GM19452 (cell line): ENCODE results near the gene DOP1A.
"Not testable (repeated sequence)": the region's sequence is repeated elsewhere in the genome, so short reads cannot be mapped to it uniquely, and the experiment has no call there.

Experiments
- ATAC-seq: cut with Tn5 transposase; IDR thresholded peaks from one replicate; pipeline ENCODE4 v1.9.1; 2021; ENCODE audit not compliant: unreplicated experiment

The DOP1A gene

DNA sequence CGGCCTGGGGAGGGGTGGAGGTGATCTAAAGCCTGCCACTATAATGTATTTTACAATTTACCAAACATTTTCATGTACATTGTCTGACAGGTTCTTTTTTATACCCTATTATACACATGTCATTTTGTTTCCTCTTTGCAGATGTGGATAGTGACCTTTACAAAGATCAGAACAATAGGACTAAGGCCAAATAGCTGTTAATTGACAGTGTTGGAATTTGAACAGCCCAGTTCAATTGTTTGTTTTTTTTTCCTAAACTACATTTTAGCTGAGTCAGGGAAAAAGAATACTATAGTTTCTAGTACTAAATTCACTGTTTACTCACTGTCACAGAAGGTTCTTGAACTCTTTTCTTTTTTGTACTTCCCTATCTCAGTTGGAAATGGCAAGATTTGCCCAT, 85.4 kb downstream of the DOP1A start:
- no peak for ATAC-seq

DNA sequence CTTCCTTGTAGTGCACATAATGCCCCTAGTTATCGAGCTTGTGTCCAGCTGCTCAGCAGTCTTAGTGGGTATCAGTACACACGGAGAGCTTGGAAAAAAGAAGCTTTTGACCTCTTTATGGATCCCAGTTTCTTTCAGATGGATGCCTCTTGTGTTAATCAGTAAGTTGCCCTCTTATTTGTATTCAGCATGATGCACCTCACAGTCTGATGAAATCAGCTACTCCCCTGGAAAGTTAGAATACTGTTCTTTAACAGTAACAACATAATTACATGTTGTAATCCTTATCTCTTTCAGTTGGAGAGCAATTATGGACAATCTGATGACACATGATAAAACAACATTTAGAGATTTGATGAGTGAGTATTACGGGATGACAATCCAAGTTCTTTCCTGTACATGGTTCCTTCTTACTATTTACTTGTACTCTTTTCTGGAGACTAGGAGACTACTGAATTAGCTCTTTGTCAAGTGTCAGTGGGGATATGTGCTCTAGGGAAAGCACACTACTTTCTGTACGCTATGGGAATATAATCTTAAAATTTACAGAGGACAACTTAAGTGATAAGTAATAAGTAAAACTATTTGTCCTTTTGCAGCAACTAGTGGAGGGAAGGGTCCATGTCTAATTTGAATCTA, 86.5 kb downstream of the DOP1A start:
- no peak for ATAC-seq

DNA sequence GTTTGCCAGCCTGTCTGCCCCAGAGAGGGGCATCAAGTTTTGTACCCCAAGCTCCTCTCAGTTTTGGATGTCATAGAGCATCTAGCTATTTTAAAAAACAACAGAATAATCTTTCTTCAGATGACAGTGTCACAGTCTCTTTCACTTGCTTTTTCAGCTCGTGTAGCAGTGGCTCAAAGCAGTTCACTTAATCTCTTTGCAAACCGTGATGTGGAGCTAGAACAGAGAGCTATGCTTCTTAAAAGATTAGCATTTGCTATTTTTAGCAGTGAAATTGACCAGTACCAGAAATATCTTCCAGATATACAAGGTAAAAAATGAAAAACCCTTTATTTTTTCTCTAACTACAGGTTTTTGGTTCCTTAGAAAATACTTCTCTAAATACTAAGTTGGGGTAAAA, 88.3 kb downstream of the DOP1A start:
- no peak for ATAC-seq

GRCh38 chr6:83160167-83160566, 92.7 kb downstream of the DOP1A start:
- ATAC-seq: no peak

GRCh38 chr6:83167726-83168278, 100.3 kb downstream of the DOP1A start:
- ATAC-seq: no peak

GRCh38 chr6:83168556-83168955, 101.1 kb downstream of the DOP1A start:
- ATAC-seq: no peak

DNA sequence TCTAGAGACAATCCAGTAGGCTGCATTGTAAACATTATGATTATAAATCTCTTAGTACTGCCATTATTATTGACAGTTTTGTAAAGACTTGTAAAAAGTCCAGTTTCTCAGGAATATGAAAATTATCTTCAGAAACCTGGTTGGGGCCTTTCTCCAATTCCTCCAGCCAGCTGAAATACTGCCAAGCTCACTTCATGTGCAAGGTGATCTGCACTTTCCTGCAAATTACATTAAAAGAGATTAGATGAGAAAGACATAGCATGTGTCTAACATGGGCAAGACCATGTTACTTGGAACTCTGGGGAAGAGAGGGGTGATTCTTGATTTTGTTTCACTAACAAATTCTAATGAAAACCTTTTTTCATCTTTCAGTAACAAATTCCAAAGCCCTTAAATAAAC, 101.6 kb downstream of the DOP1A start:
- no peak for ATAC-seq

- no peak for ATAC-seq
These were observed 102.0 kb downstream of the DOP1A start for GRCh38 chr6:83169511-83169910.

DNA sequence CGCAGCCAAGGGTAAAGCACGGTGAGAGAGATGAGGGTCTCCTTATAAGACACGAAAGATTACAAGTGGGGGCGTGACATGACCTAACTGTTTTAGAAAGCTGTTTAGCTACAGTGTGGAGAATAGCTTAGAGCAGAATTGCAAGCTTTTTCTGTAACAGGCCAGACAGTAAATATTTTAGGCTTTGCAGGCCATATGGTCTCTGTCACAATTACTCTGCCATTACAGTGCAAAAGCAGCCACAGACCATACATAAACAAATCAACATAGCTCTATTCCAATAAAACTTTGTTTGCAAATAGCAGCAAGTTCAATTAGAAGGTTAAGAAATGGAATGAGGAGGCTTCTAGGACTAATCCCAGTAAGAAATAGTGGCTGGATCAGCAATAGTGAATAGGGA, 108.8 kb downstream of the DOP1A start:
- no peak for ATAC-seq

DNA sequence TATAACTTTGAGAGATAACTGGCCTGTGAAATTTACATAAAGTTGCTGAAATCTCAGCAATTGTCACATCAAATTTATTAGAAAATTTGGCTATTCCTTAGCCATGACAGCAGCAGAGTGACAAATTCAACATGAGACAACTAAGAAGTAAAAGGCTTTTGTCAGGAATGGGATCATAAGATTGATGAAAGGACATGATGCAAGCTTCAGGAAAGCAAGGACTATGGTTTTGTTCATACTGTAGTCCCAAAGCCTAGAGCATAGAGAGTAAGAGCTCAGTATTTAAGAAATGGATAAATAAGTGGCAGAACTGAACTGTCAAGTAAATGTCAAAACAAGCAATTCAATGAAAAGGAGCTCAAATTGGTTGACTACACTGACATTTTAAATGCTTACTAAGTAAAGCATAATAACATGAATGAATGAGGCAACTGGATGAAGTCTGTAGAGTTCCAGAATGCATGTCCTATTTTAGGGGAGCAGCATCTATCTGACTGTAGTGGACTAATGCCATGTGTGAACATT, 113.0 kb downstream of the DOP1A start:
- ATAC-seq: no peak

- no peak for ATAC-seq
These were observed 114.6 kb downstream of the DOP1A start for GRCh38 chr6:83182114-83182513.

DNA sequence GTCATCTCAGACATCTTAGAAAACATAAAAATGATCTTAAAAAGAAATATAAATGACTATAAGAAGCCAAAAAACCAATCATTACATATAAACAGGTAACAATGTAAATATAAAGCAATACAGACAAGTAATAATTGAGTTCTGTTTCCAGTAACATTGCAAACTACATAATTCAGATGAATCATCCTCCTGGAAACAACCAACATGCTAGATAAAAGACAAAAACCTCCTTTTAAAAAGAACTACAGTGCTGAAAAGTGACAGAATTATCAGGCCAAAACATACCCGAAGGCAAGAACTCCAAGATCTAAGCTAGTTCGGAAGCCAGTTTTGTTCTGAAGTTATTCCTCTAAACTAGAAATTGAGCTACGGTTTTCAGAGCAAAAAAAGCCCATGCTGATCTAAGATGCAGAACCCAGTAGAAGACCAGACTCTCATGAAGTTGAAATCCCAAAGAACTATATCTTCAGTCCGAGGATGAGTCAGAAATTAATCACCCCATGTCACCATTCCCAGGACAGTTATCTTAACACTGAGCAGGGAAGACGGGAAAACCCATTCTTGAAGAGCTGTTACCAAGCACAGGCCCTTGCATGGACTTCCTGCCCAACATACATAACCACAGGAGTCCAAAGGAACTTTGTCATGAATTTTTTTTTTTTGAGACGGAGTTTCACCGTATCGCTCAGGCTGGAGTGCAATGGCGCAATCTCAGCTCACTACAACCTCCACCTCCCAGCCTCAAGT, 115.8 kb downstream of the DOP1A start:
- no peak for ATAC-seq

- no peak for ATAC-seq
These were observed 117.6 kb downstream of the DOP1A start for GRCh38 chr6:83185096-83185495.

DNA sequence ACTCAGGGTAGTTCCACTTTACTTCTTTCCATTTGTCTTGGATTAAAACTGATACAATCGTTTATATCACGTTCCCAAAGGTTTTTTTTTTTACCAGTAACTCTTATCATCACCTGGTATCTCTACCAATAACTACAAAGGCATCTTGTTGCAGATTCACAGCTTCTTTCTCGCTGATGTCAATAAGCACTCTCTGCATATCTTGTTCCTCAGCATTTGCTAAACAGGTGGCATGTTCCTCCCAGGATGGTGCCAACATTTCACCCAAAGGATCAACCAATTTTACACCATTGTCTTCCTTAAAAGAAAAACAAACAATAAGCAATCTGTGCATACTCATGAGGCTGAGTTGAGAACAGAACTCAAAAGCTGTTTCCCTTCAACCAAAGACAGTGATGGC, 121.0 kb downstream of the DOP1A start:
- ATAC-seq: no peak

DNA sequence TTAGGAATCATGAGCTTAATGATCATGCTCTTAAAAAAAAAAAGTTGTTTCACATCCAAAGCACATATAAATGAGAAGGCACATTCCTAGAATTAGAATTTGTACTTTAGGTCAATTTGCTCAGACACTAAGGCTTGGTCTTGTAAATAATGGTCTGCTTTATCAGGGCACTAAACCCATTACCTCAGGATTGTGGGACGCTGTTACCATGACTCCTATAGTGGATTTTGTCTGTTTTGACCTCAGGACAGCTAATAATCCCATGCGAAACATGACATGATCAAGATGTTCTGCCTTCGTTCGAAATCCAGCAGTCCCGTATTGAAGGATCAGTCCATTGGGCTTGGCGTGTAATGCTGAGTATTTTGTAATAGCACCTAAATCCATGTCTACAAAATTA, 123.2 kb downstream of the DOP1A start:
- ATAC-seq: no peak

GRCh38 chr6:83191974-83192373, 124.5 kb downstream of the DOP1A start:
- ATAC-seq: not testable (repeated sequence)

DNA sequence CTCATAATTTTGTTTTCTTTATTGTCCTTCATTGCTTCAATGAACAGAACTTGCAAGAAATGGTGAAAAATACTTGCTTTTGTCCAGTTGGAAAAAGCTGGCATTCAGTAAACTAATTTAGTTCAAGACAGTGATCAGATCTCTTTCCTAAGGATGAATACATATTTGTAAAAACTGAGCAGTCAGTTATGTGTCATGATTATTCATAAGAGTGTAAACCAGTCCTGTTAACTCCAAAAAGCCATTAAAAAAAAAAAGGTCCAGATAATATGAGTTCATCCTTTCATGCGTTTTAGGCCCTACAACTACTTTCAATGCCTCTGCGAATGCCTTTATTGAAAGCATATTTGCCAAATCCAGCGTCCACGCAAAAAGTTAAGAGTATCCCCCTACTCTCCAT, 125.0 kb downstream of the DOP1A start:
- no peak for ATAC-seq

GRCh38 chr6:83192871-83193746, 125.6 kb downstream of the DOP1A start, which contains the start of the genes PGM3 and RWDD2A:
PGM3 (minus strand) TSS chr6:83193265; CDS start chr6:83191012, 2,253 bp downstream.
RWDD2A (plus strand) TSS chr6:83193357; CDS start chr6:83194452, 1,095 bp downstream.
- peak; percentile 98 for ATAC-seq

DNA sequence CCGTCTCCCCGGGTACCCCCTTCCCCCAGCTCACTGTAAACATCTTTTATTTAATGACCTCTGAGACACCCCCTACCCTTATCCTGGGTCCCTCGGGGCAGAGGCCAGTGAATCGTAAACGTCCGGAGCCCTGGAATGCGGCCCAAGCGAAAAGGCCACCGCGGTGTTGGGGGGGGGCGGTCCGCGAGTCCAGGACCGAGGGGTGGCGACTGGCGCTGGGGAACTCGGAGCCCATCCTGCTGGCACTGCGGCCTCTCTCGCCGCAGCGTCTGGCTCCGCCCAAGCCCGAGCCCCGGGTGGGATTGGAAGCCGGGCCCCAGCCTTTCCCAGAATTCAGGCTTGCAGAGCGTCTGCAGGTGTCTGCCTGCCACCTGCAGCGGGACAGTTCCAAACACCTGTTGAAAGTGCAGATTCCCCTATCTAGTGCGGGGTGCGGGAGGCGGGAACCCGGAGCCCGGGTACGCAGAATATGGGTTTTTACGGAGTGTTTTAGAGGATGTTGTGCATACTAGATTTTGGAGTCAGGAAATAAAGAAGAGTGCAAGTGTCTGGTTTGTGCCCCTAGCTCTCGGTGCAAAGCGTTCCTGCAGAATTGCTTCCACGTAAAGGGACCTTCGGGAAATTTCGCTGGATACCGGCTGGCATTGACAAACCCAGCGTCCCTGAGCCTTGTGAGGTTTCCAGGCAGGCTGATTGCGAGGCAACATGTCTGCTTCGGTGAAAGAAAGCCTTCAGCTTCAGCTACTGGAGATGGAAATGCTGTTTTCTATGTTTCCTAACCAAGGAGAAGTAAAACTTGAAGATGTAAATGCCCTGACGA, 126.5 kb downstream of the DOP1A start:
- ATAC-seq: peak; percentile 5

DNA sequence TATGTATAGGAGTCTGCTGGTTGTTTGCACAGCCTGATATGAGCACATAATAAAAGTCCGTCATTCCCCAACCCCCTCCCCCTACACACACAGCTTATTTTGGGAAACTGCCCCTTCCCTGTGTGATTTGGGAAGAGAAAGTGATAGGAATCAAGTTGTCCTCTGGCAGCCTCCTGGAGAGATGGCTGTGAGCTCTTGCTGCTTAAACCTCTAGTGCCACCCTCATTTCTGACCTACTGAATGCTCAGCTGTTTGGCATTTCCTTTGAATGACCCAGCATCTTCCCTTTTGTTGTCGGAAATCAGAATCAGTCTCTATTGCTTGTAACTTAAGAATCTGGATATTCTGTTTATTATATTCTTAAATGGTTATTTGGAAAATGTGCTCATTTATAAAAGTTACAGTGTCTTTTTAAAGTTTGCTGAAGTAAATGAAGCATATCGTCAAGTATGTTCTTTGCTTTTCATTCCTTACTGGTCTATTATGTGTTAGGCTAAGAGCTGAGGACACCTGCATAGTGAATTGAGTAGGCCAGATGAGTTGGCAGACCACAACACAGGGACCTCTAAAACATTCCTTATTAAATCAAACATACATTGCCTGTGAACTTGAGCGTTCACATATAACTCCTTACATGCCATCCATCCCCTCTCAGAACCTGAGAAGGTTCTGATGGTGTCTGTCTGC, 131.2 kb downstream of the DOP1A start:
- no peak for ATAC-seq
